SK-N-SH treated with all-trans-retinoic acid at 6 μM for 48 hours (cell line): Measurements from ENCODE around the gene KRTAP5-8.

Experiments
- ATAC-seq: fragments of 200-7000 bp; cut with Tn5 transposase; 3 replicates; pipeline ENCODE4 v1.9.1; 2020; ENCODE audit warnings: mild to moderate bottlenecking, moderate library complexity
- ARNTL ChIP-seq: fragments of 450-650 bp; formaldehyde crosslinking; IDR thresholded peaks from 2 replicates; pipeline ENCODE4 v1.5.0; 2020; ENCODE audit warnings: low read depth, mild to moderate bottlenecking, moderate library complexity, borderline replicate concordance
- BACH2 ChIP-seq: fragments of 250-450 bp; sonication (Bioruptor Pico); IDR thresholded peaks from 2 replicates; pipeline ENCODE4 v1.9.0; 2021; ENCODE audit warnings: mild to moderate bottlenecking, borderline replicate concordance
- CREB5 ChIP-seq: fragments of 250-450 bp; sonication (Bioruptor Pico); IDR thresholded peaks from 2 replicates; pipeline ENCODE4 v1.5.1; 2020; ENCODE audit warnings: low read depth, mild to moderate bottlenecking, moderate library complexity
- CSDC2 ChIP-seq: fragments of 250-450 bp; sonication (Bioruptor Pico); IDR thresholded peaks from 2 replicates; pipeline ENCODE4 v1.5.0; 2020; ENCODE audit warnings: mild to moderate bottlenecking, moderate library complexity
- CSRNP3 ChIP-seq: fragments of 250-450 bp; sonication (Bioruptor Pico); IDR thresholded peaks from 2 replicates; pipeline ENCODE4 v1.5.1; 2021; ENCODE audit warnings: mild to moderate bottlenecking, moderate library complexity
- ESRRG ChIP-seq: fragments of 250-450 bp; sonication (Bioruptor Pico); IDR thresholded peaks from 2 replicates; pipeline ENCODE4 v1.6.1; 2021; ENCODE audit warnings: mild to moderate bottlenecking
- GLIS3 ChIP-seq: fragments of 250-450 bp; sonication (Bioruptor Pico); IDR thresholded peaks from 2 replicates; pipeline ENCODE4 v1.5.0; 2020; ENCODE audit warnings: mild to moderate bottlenecking, moderate library complexity
- ISL1 ChIP-seq: fragments of 250-450 bp; sonication (Bioruptor Pico); IDR thresholded peaks from 2 replicates; pipeline ENCODE4 v2.1.2; 2022; ENCODE audit warnings: mild to moderate bottlenecking, moderate library complexity
- PPARA ChIP-seq: fragments of 250-450 bp; sonication (Bioruptor Pico); IDR thresholded peaks from 2 replicates; pipeline ENCODE4 v1.5.0; 2020; ENCODE audit warnings: mild to moderate bottlenecking, borderline replicate concordance
- RARB ChIP-seq: fragments of 250-450 bp; sonication (Bioruptor Pico); IDR thresholded peaks from 2 replicates; pipeline ENCODE4 v1.8.0; 2021; ENCODE audit warnings: mild to moderate bottlenecking, moderate library complexity
- TCF4 ChIP-seq: fragments of 250-450 bp; sonication (Bioruptor Pico); IDR thresholded peaks from 2 replicates; pipeline ENCODE4 v1.8.0; 2021; ENCODE audit warnings: mild to moderate bottlenecking, moderate library complexity, borderline replicate concordance
- TOX ChIP-seq: fragments of 250-450 bp; sonication (Bioruptor Pico); IDR thresholded peaks from 2 replicates; pipeline ENCODE4 v1.8.0; 2021; ENCODE audit warnings: mild to moderate bottlenecking, moderate library complexity, borderline replicate concordance
- ZFP30 ChIP-seq: fragments of 450-650 bp; formaldehyde crosslinking; IDR thresholded peaks from 2 replicates; pipeline ENCODE4 v1.5.0; 2022; ENCODE audit warnings: mild to moderate bottlenecking, moderate library complexity
- ZNF565 ChIP-seq: fragments of 450-650 bp; formaldehyde crosslinking; conservative IDR thresholded peaks from 2 replicates; pipeline ENCODE4 v1.5.0; 2020; ENCODE audit warnings: low read depth, mild to moderate bottlenecking, moderate library complexity
- ZNF70 ChIP-seq: fragments of 450-650 bp; formaldehyde crosslinking; IDR thresholded peaks from 2 replicates; pipeline ENCODE4 v1.5.0; 2020; ENCODE audit warnings: mild to moderate bottlenecking, moderate library complexity
- ZNF8 ChIP-seq: fragments of 450-650 bp; formaldehyde crosslinking; IDR thresholded peaks from 2 replicates; pipeline ENCODE4 v1.5.0; 2020; ENCODE audit warnings: mild to moderate bottlenecking, moderate library complexity
- TF ChIP-seq, protein P1 (sequence below): fragments of 250-450 bp; sonication (Bioruptor Pico); IDR thresholded peaks from 2 replicates; pipeline ENCODE4 v1.5.0; 2020; ENCODE audit warnings: mild to moderate bottlenecking, moderate library complexity
- TF ChIP-seq, protein P2 (sequence below): fragments of 250-450 bp; sonication (Bioruptor Pico); IDR thresholded peaks from 2 replicates; pipeline ENCODE4 v1.8.0; 2021; ENCODE audit warnings: low read depth, mild to moderate bottlenecking, moderate library complexity, borderline replicate concordance

KRTAP5-8 gene

GRCh38 chr11:71498091-71498490 is 39.7 kb upstream of the KRTAP5-8 start (continued):
- TF ChIP-seq CSDC2 (CRISPR knock-in tag) (no peak), ZNF8 (CRISPR knock-in tag) (no peak), TCF4 (CRISPR knock-in tag) (no peak), ZNF70 (CRISPR knock-in tag) (no peak), GLIS3 (no peak)

DNA sequence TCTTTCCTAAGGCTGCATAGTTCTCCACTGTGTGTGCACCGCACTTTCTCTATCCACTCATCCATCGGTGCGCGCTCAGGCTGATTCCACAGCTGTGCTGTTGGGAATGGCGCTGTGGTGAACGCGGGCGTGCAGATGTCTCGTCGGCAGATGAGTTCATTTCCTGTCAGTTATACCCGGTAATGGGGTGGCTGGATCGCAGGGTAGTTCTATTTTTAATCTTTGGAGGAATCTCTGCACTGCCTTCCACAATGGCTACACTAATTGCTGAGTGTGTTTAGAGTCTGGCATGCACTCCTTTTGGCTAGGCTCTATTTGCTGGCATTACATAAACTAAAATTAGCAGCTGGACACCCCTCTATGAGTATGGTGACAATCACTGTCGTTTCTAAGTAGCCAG is 38.7 kb upstream of the KRTAP5-8 start:
- TF ChIP-seq, protein P1, sequence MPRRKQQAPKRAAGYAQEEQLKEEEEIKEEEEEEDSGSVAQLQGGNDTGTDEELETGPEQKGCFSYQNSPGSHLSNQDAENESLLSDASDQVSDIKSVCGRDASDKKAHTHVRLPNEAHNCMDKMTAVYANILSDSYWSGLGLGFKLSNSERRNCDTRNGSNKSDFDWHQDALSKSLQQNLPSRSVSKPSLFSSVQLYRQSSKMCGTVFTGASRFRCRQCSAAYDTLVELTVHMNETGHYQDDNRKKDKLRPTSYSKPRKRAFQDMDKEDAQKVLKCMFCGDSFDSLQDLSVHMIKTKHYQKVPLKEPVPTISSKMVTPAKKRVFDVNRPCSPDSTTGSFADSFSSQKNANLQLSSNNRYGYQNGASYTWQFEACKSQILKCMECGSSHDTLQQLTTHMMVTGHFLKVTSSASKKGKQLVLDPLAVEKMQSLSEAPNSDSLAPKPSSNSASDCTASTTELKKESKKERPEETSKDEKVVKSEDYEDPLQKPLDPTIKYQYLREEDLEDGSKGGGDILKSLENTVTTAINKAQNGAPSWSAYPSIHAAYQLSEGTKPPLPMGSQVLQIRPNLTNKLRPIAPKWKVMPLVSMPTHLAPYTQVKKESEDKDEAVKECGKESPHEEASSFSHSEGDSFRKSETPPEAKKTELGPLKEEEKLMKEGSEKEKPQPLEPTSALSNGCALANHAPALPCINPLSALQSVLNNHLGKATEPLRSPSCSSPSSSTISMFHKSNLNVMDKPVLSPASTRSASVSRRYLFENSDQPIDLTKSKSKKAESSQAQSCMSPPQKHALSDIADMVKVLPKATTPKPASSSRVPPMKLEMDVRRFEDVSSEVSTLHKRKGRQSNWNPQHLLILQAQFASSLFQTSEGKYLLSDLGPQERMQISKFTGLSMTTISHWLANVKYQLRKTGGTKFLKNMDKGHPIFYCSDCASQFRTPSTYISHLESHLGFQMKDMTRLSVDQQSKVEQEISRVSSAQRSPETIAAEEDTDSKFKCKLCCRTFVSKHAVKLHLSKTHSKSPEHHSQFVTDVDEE: no peak
- TF ChIP-seq ARNTL (no peak), ESRRG (CRISPR knock-in tag) (no peak), CSRNP3 (CRISPR knock-in tag) (no peak), CREB5 (no peak), TOX (no peak), TCF4 (CRISPR knock-in tag) (0 out of 2 replicates have a peak, but pooled peaks have one; percentile 27), PPARA (no peak)
- peak; percentile 56; the same call in 2 of the 3 replicates for ATAC-seq

- TF ChIP-seq TCF4 (CRISPR knock-in tag) (no peak), PPARA (no peak), ZNF565 (CRISPR knock-in tag) (no peak), ZNF70 (CRISPR knock-in tag) (no peak), CSDC2 (CRISPR knock-in tag) (no peak), ZFP30 (CRISPR knock-in tag) (no peak), GLIS3 (no peak), TOX (no peak), BACH2 (CRISPR knock-in tag) (no peak), ESRRG (CRISPR knock-in tag) (no peak), ISL1 (no peak), ARNTL (no peak), CSRNP3 (CRISPR knock-in tag) (no peak), RARB (no peak)
- TF ChIP-seq, protein P2, sequence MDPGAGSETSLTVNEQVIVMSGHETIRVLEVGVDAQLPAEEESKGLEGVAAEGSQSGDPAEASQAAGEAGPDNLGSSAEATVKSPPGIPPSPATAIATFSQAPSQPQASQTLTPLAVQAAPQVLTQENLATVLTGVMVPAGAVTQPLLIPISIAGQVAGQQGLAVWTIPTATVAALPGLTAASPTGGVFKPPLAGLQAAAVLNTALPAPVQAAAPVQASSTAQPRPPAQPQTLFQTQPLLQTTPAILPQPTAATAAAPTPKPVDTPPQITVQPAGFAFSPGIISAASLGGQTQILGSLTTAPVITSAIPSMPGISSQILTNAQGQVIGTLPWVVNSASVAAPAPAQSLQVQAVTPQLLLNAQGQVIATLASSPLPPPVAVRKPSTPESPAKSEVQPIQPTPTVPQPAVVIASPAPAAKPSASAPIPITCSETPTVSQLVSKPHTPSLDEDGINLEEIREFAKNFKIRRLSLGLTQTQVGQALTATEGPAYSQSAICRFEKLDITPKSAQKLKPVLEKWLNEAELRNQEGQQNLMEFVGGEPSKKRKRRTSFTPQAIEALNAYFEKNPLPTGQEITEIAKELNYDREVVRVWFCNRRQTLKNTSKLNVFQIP: no peak
- TF ChIP-seq, protein P1: no peak
- no peak for ATAC-seq
Observed at GRCh38 chr11:71499546-71499945, 38.3 kb upstream of the KRTAP5-8 start.
